Colonic mucosa (tissue), 4 donors: ENCODE data around the gene LRRC57. TPM values are rescaled to one million over a fixed set of nuclear protein-coding genes. Genes with fewer than 3 reads are reported as not detected.

Experiments used
- DNase-seq: peaks from one replicate; pipeline ENCODE4 v3.0.0-alpha.2; 2020
- H3K27ac ChIP-seq: fragments of 200-600 bp; one replicate; pipeline ENCODE4 v1.8.0; 2021
- H3K27me3 ChIP-seq: fragments of 200-600 bp; one replicate; pipeline ENCODE4 v1.8.0; 2021
- H3K36me3 ChIP-seq: fragments of 200-600 bp; one replicate; pipeline ENCODE4 v1.8.0; 2021
- H3K4me1 ChIP-seq: fragments of 200-600 bp; one replicate; pipeline ENCODE4 v1.8.0; 2021; ENCODE audit warnings: mild to moderate bottlenecking
- H3K4me3 ChIP-seq: fragments of 200-600 bp; one replicate; pipeline ENCODE4 v1.8.0; 2021
- H3K9ac ChIP-seq, 2 donors: one replicate each; pipeline ENCODE4 v1.7.0; 2013; ENCODE audit warnings: control low read depth in 2 of 2, low read depth in 2 of 2, low read length in 2 of 2
- H3K9me3 ChIP-seq: fragments of 200-600 bp; one replicate; pipeline ENCODE4 v1.8.0; 2021
- CTCF ChIP-seq: fragments of 200-600 bp; IDR thresholded peaks from one replicate; pipeline ENCODE4 v1.8.0; 2022; ENCODE audit warnings: antibody characterized with exemption, mild to moderate bottlenecking
- intact Hi-C: fragments of 100-400 bp; cut with DNase I; formaldehyde crosslinking; loops from one replicate; pipeline ENCODE4 v1.14.1; 2022
- total RNA-seq, 2 donors: library from RNA; stranded (reverse); fragmentation: NEBNext Ultra II Directional in 1 of 2; extraction: Animal tissue kit (Norgen Biotek cat#: 25700) in 1 of 2; gene quantifications; one replicate each; pipeline ENCODE4 v1.2.1, GENCODE V29; 2021
- donor health status: healthy.
- donor health status: DM: no; HTN: no; CAD: no.
- donor health status: DM: no; HTN: no; CAD: no.

Gene LRRC57
- total RNA-seq, 2 donors from 2014 or later = 31.0 to 34.7 TPM

- no peaks in the 10 kb centered on the region for H3K4me1 ChIP-seq
- no peak overlapping the region for H3K9ac ChIP-seq
- no peaks in the 10 kb centered on the region for H3K9me3 ChIP-seq
- no peaks in the 10 kb centered on the region for H3K27me3 ChIP-seq
- intact Hi-C loops = no loop called here
- no peak overlapping the region for H3K27ac ChIP-seq
- TF ChIP-seq CTCF = no peak
- no peak overlapping the region for H3K4me3 ChIP-seq
- DNase-seq = no peak
- H3K36me3 ChIP-seq = peaks cover 4% of the 10 kb centered on the region
Observed at GRCh38 chr15:42544853-42545629, 3.6 kb downstream of the LRRC57 start.

GRCh38 chr15:42533246-42533645 lies 15.3 kb downstream of the LRRC57 start:
- Histone ChIP-seq H3K36me3 (peaks cover 6% of the 10 kb centered on the region), H3K9ac (no peak overlapping the region), H3K9me3 (no peaks in the 10 kb centered on the region), H3K27ac (no peak overlapping the region), H3K4me1 (no peaks in the 10 kb centered on the region), H3K27me3 (no peaks in the 10 kb centered on the region), H3K4me3 (no peak overlapping the region)
- intact Hi-C loops = no loop called here
- no peak for DNase-seq
- no peak for TF ChIP-seq CTCF

- no peaks in the 10 kb centered on the region for H3K27me3 ChIP-seq
Observed at GRCh38 chr15:42528970-42529369, 19.6 kb downstream of the LRRC57 start.

GRCh38 chr15:42523331-42523730 lies 25.3 kb downstream of the LRRC57 start:
- no peaks in the 10 kb centered on the region for H3K4me1 ChIP-seq
- H3K27me3 ChIP-seq = no peaks in the 10 kb centered on the region
- intact Hi-C loops = no loop called here
- H3K4me3 ChIP-seq = no peak overlapping the region
- TF ChIP-seq CTCF = no peak
- no peak overlapping the region for H3K27ac ChIP-seq
- no peak overlapping the region for H3K9ac ChIP-seq
- peaks cover 5% of the 10 kb centered on the region for H3K36me3 ChIP-seq
- no peaks in the 10 kb centered on the region for H3K9me3 ChIP-seq
- no peak for DNase-seq

More at GRCh38 chr15:42528970-42529369, 19.6 kb downstream of the LRRC57 start:
- H3K4me1 ChIP-seq = no peaks in the 10 kb centered on the region
- TF ChIP-seq CTCF = no peak
- no peak overlapping the region for H3K27ac ChIP-seq
- no peak for DNase-seq
- no peak overlapping the region for H3K4me3 ChIP-seq
- no peak overlapping the region for H3K9ac ChIP-seq
- H3K9me3 ChIP-seq = no peaks in the 10 kb centered on the region
- intact Hi-C loops = no loop called here
- peaks cover 6% of the 10 kb centered on the region for H3K36me3 ChIP-seq

- DNase-seq = no peak
- Histone ChIP-seq H3K9me3 (no peaks in the 10 kb centered on the region), H3K36me3 (no peaks in the 10 kb centered on the region), H3K4me1 (no peaks in the 10 kb centered on the region), H3K9ac (no peak overlapping the region), H3K4me3 (no peak overlapping the region), H3K27ac (no peak overlapping the region), H3K27me3 (no peaks in the 10 kb centered on the region)
- intact Hi-C loops = no loop called here
- no peak for TF ChIP-seq CTCF
Observed at GRCh38 chr15:42511007-42511391, 37.6 kb downstream of the LRRC57 start.
